Fibroblast of mammary gland (primary cell): ENCODE results near the gene LINGO1.

Experiments used
- DNase-seq: peaks from one replicate; pipeline ENCODE4 v3.0.0-alpha.2; 2010; ENCODE audit warnings: low read depth
- H3K4me3 ChIP-seq: 2 replicates; pipeline ENCODE4 v1.5.1; 2011; ENCODE audit warnings: low read depth, mild to moderate bottlenecking, low read length, moderate library complexity; ENCODE audit not compliant: control insufficient read depth
- CTCF ChIP-seq: conservative IDR thresholded peaks from 2 replicates; pipeline ENCODE4 v1.5.1; 2011; ENCODE audit warnings: low read depth, low read length, inconsistent platforms; ENCODE audit not compliant: control insufficient read depth, insufficient read depth

Gene LINGO1

GRCh38 chr15:77665530-77666295 is 33.0 kb upstream of the LINGO1 start:
- DNase-seq: no peak
- no peak overlapping the region for H3K4me3 ChIP-seq
- TF ChIP-seq CTCF: no peak

GRCh38 chr15:77664428-77664827 is 31.7 kb upstream of the LINGO1 start:
- no peak overlapping the region for H3K4me3 ChIP-seq
- DNase-seq: no peak
- TF ChIP-seq CTCF: no peak

GRCh38 chr15:77663256-77663655 is 30.5 kb upstream of the LINGO1 start:
- H3K4me3 ChIP-seq: no peak overlapping the region
- DNase-seq: no peak
- no peak for TF ChIP-seq CTCF

- TF ChIP-seq CTCF: peak; percentile 38
- H3K4me3 ChIP-seq: no peak overlapping the region
- peak; percentile 55 for DNase-seq
These were observed 26.9 kb upstream of the LINGO1 start for GRCh38 chr15:77659350-77660321.

GRCh38 chr15:77658304-77658703 is 25.6 kb upstream of the LINGO1 start:
- no peak for DNase-seq
- TF ChIP-seq CTCF: no peak
- no peak overlapping the region for H3K4me3 ChIP-seq

- no peak for TF ChIP-seq CTCF
- no peak for DNase-seq
- no peak overlapping the region for H3K4me3 ChIP-seq
These were observed 25.0 kb upstream of the LINGO1 start for GRCh38 chr15:77657634-77658238.
